Endometrium (tissue), 2 donors: ENCODE measurements around the gene OR5P2.
"Not testable (repeated sequence)": the region's sequence is repeated elsewhere in the genome, so short reads cannot be mapped to it uniquely, and the experiment has no call there.

Experiments used
- FAIRE-seq: peaks from 2 replicates; lab custom pipeline; 2012; peaks lifted over from hg19 to GRCh38; lab: Jason Lieb, UNC
- donor health status: control.
- donor health status: control.

Gene OR5P2

DNA sequence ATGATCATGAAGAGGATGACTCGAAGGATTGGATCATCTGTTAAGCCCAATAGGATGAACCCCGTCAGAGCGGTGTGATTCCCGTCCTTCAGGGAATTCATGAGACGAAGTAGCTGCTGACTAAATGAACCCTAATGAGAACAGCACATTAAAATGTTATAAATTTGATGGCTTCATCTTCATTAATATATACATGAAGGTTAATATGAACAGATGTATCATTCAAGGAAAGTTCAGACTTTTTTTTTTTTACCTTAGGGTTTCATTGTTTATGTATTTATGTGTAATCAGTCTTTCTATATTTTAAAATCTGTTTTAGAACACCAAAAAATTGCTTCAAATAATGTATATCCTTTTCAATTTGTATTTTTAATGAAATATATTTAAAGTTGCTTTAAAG lies at the start of gene OR5P2:
Gene OR5P2 (minus strand): TSS at position 101 of the 400 bp plus-strand sequence. CDS start 0 bp downstream, at position 101.
- no peak for FAIRE-seq

DNA sequence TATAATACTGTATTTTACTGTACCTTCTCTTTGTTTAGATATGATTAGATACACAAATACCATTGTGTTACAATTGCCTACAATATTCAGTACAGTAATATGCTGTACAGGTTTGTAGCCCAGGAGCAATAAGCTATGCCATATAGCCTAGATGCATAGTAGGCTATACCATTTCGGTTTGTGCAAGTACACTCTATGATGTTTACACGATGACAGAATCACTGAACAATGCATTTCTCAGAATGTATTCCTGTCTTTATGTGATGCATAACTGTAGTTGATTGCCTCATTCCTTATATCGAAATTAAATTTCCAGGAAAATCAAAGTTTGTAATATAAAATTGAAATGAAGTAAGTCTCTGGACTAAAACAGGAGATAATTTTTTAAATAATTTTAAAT lies 49.3 kb upstream of the OR5P2 start:
- FAIRE-seq = no peak

DNA sequence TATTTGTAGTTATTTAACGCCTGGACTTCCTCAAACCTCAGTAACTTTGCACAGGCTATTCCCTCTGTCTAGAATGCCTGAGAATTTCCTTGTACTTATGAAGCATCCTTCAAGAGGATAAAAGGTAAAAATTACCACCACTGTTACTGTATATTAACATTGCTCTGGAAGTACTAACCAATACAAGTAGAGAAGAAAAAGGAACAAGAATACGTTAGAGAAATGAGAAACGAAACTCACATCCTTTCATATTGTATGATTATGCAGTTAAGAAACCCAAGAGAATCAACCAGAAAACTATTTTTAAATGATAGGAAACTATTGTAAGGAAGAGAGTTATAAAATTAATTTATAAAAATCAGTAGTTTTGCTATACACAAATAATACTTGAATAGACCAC lies 48.2 kb upstream of the OR5P2 start:
- no peak for FAIRE-seq

DNA sequence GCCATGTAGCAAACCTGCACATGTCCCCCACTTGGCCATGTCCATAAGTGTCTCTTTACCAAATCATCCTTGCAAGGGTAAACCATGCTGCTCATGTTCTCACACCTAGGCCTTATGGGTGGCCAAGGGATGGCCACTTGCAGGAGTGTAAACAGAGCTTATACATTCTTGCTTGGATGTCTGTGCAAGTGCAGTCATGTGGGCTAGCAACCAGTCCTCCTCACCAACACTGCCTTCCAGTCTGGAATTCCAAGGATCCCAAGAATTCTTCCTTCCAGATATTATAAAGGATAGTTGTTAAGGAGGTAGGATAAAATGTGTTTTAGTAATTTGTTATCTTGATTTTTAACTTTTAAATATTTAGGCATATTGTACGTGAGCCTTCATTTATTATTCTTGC lies 47.8 kb upstream of the OR5P2 start:
- no peak for FAIRE-seq

- no peak for FAIRE-seq
Observed at GRCh38 chr11:7840578-7840977, 43.8 kb upstream of the OR5P2 start.

DNA sequence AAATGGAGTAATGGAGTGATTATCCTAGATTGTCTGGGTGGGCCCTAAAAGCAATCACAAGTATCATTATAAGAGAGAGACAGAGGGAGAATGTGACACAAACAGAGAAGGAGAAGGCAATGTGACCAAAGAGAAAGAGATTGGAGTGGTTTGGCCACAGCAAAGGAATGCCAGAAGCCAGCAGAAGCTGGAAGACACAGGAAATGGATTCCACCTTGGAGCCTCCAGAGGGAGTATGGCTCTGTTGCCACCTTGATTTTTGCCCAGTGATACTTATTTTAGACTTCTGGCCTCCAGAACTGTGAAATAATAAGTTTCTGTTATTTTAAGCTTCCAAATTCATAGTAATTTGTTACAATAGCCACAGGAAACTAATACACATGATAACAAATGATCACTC lies 36.8 kb upstream of the OR5P2 start:
- FAIRE-seq = no peak

DNA sequence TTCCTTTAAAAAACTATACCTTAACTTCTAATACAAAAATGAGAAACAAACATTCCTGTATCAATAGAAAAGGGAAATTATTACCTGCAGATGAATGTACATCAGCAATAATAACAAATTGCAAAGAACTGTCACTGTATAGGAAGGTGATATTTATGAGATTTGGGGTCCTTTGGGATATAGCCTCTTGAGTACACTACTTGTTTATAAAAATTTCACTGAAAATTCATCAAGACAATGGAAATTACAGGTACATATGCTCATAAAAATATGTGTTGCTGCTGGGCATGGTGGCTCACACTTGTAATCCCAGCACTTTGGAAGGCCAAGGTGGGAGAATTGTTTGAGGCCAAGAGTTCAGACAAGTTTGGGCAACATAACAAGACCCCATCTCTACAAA lies 34.0 kb upstream of the OR5P2 start, which contains the start of gene OR5P3:
Gene OR5P3 (minus strand): TSS at position 101 of the 400 bp plus-strand sequence.
- no peak for FAIRE-seq

- FAIRE-seq = no peak
Observed at GRCh38 chr11:7826324-7826723, 29.6 kb upstream of the OR5P2 start.

- not testable (repeated sequence) for FAIRE-seq
Observed at GRCh38 chr11:7820417-7820816, 23.7 kb upstream of the OR5P2 start.

DNA sequence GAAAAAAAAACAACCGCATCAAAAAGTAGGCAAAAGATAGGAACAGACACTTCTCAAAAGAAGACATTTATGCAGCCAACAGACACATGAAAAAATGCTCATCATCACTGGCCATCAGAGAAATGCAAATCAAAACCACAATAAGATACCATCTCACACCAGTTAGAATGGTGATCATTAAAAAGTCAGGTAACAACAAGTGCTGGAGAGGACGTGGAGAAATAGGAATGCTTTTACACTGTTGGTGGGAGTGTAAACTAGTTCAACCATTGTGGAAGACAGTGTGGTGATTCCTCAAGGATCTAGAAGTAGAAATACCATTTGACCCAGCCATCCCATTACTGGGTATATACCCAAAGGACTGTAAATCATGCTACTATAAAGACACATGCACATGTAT lies 18.2 kb upstream of the OR5P2 start:
- not testable (repeated sequence) for FAIRE-seq

- not testable (repeated sequence) for FAIRE-seq
Observed at GRCh38 chr11:7810301-7810700, 13.6 kb upstream of the OR5P2 start.

GRCh38 chr11:7793233-7793632 lies 3.5 kb downstream of the OR5P2 start:
- no peak for FAIRE-seq

GRCh38 chr11:7787239-7787638 lies 9.5 kb downstream of the OR5P2 start:
- FAIRE-seq = no peak

DNA sequence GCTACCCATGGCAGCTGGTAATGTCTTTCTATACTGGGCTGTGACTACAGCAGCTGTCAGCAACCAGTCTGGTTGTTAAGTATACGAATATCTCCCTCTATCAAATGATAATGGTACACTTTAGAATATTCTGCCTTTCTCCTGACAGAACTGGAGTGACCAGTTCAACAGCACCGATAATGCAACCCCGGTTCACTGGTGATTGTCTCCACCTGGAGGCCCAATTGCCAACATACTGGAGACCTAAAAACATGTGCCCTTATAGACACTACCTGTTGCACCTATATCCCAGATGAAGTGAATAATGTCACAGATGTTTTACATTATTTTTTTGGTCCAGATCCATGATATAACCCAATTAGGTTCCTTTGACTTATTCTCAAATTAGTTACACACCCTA lies 21.1 kb downstream of the OR5P2 start:
- FAIRE-seq = no peak

DNA sequence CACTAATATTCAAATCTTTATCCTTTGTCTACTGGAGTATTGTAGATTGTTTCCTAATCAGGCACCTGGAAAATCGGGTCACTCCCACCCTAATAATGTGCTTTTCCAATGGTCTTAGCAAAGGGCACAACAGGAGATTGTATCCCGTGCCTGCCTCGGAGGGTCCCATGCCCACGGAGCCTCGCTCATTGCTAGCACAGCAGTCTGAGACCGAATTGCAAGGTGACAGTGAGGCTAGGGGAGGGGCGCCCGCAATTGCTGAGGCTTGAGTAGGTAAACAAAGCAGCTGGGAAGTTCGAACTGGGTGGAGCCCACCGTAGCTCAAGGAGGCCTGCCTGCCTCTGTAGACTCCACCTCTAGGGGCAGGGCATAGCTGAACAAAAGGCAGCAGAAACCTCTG lies 32.4 kb downstream of the OR5P2 start:
- FAIRE-seq = not testable (repeated sequence)

DNA sequence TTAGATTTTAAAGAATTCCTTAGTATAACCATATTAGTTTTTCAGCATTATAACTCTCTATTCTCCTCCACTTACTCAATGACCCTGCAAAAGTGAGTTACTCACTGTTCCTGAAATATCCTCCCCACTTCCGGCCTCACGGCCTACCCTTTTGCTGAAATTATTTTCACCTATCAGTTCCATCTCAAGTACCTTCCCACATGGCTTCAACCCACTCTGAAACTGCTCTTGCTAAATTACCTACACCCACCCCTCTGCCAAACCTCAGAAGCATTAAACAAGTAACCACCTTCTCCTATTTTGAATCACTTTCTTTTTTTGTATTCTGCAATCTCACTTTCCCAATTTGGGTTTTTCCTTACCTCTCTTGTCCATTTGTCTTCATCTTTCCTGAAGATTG lies 37.7 kb downstream of the OR5P2 start:
- no peak for FAIRE-seq

GRCh38 chr11:7749456-7749855 lies 47.3 kb downstream of the OR5P2 start:
- no peak for FAIRE-seq
